Gastrocnemius medialis (tissue), 4 donors: ENCODE results near the gene AMPH.

Source experiments
- CTCF ChIP-seq, 5 experiments: fragments of 450-650 bp in 3 of 5; fragments of 200-600 bp in 2 of 5; sonication (generic) in 2 of 5; IDR thresholded peaks in 4 of 5; conservative IDR thresholded peaks in 1 of 5; 1 replicate in 4 of 5; 2 replicates in 1 of 5; pipeline ENCODE4 v1.5.1; 2016 to 2019; ENCODE audit warnings: antibody characterized with exemption in 5 of 5, mild to moderate bottlenecking in 3 of 5, moderate library complexity in 3 of 5
- POLR2A ChIP-seq, 2 donors: fragments of 450-650 bp; IDR thresholded peaks; one replicate each; pipeline ENCODE4 v1.6.1; 2017; ENCODE audit warnings: antibody characterized with exemption in 2 of 2, mild to moderate bottlenecking in 2 of 2, moderate library complexity in 2 of 2

DNA sequence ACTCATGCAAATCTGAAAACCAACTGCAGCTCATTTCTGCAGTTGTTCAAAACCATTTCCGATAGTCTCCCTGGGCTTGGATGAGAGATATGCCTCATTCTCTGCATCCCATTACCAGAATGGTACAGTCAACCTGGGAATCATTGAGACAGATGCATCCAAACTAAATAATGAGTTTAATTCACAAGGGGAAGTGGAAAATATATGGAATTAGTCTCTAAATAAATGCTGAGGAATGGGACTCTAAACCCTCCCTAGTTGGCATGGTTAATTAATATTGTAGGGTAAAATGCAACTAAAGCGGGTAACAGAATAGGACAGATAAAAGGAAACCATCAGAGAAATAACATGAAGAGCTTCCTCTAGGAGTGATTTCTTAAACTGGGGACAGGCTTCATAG is 118.9 kb downstream of the AMPH start:
- no peak for TF ChIP-seq CTCF (IDR thresholded peaks at IDR 0.05 in 4 of 5, conservative IDR thresholded peaks at IDR 0.05 in 1 of 5)
- TF ChIP-seq POLR2A (IDR thresholded peaks at IDR 0.05): no peak
